ENCODE data around the gene PEX11G.

GRCh38 chr19:7435586-7435985, 53.2 kb downstream of the PEX11G start:
- TF ChIP-seq CTCF (IDR thresholded peaks at IDR 0.05 in 4 of 5, conservative IDR thresholded peaks at IDR 0.05 in 1 of 5) = no peak
- no peak for TF ChIP-seq POLR2A (IDR thresholded peaks at IDR 0.05)

Data from gastrocnemius medialis (tissue), 4 donors.